GM12873 (cell line): ENCODE results near the gene SELL.

Source experiments
- TF ChIP-seq, protein P1 (sequence below): IDR thresholded peaks from 2 replicates; pipeline ENCODE4 v1.5.1; 2012; ENCODE audit warnings: low read depth, mild to moderate bottlenecking, moderate library complexity, low read length, control low read depth; ENCODE audit not compliant: insufficient read depth; ENCODE audit errors: missing control alignments

The SELL gene

DNA sequence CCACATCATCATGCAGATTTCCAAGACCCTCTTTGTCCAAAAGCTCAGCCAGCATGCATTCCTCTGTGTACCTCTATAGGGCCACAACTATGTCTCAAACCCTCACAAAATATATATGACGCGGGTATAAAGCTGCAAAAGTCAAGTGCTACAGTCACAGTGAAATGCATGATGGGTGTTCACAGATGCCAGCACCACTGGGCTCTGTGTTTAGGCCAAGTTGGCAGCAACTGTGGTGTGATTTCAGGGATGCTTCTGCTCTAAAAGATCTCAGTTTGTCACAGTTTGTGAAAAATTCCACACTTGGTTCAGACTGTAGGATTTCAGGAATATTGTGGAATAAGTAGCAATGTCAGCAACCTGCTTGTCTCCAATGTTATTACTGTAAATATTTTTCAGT, 57.5 kb downstream of the SELL start:
- TF ChIP-seq, protein P1, sequence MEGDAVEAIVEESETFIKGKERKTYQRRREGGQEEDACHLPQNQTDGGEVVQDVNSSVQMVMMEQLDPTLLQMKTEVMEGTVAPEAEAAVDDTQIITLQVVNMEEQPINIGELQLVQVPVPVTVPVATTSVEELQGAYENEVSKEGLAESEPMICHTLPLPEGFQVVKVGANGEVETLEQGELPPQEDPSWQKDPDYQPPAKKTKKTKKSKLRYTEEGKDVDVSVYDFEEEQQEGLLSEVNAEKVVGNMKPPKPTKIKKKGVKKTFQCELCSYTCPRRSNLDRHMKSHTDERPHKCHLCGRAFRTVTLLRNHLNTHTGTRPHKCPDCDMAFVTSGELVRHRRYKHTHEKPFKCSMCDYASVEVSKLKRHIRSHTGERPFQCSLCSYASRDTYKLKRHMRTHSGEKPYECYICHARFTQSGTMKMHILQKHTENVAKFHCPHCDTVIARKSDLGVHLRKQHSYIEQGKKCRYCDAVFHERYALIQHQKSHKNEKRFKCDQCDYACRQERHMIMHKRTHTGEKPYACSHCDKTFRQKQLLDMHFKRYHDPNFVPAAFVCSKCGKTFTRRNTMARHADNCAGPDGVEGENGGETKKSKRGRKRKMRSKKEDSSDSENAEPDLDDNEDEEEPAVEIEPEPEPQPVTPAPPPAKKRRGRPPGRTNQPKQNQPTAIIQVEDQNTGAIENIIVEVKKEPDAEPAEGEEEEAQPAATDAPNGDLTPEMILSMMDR, result no peak

- TF ChIP-seq, protein P1, result no peak
Observed at GRCh38 chr1:169651035-169651434, 60.4 kb downstream of the SELL start.

GRCh38 chr1:169650551-169650950, 60.9 kb downstream of the SELL start:
- TF ChIP-seq, protein P1, result no peak

GRCh38 chr1:169648709-169649108, 62.7 kb downstream of the SELL start:
- TF ChIP-seq, protein P1, result no peak

- TF ChIP-seq, protein P1, result no peak
Observed at GRCh38 chr1:169648187-169648586, 63.2 kb downstream of the SELL start.

DNA sequence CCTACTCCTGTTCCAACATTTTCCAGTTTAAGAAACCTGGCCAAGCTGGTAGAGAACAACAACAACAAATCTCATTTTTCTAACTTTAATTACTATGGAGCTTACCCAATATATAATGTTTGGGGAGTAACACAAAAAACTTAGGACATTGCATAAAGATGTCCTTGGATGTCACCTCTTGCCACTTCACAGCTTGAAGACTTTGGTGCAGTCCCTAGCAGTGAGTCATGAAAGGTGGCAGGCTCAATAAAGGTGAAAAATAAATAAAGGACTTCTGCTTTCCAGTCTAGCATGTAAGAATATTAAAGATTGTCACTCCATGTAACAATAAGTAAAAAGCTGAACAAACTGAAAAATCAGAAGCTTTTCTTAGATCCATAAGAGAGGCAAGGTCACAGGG, 63.9 kb downstream of the SELL start:
- TF ChIP-seq, protein P1, result no peak

GRCh38 chr1:169644297-169644696, 67.1 kb downstream of the SELL start:
- TF ChIP-seq, protein P1, result no peak
